Fibroblast of pulmonary artery (primary cell): ENCODE results near the gene NSUN2.

Experiments used
- DNase-seq: peaks from one replicate; pipeline ENCODE4 v3.0.0-alpha.2; 2010; ENCODE audit warnings: low read depth
- H3K4me3 ChIP-seq: replicated peaks from 2 replicates; pipeline ENCODE4 v1.5.1; 2011; ENCODE audit warnings: low read depth, mild to moderate bottlenecking, control low read depth, low read length, moderate library complexity
- CTCF ChIP-seq: IDR thresholded peaks from 2 replicates; pipeline ENCODE4 v1.5.1; 2011; ENCODE audit warnings: mild to moderate bottlenecking, control low read depth, low read length, inconsistent platforms; ENCODE audit errors: missing control alignments

Gene NSUN2

GRCh38 chr5:6644794-6645241 is 12.0 kb upstream of the NSUN2 start:
- no peak for TF ChIP-seq CTCF
- DNase-seq: peak; percentile 3
- no peak overlapping the region for H3K4me3 ChIP-seq

GRCh38 chr5:6642655-6643054 is 9.8 kb upstream of the NSUN2 start:
- TF ChIP-seq CTCF: no peak

GRCh38 chr5:6638236-6638635 is 5.4 kb upstream of the NSUN2 start:
- no peak for TF ChIP-seq CTCF
- no peak for DNase-seq
- no peak overlapping the region for H3K4me3 ChIP-seq

More at GRCh38 chr5:6642655-6643054, 9.8 kb upstream of the NSUN2 start:
- no peak overlapping the region for H3K4me3 ChIP-seq
- DNase-seq: no peak

GRCh38 chr5:6637590-6637989 is 4.7 kb upstream of the NSUN2 start:
- no peak for DNase-seq
- no peak overlapping the region for H3K4me3 ChIP-seq
- no peak for TF ChIP-seq CTCF

- no peak overlapping the region for H3K4me3 ChIP-seq
- TF ChIP-seq CTCF: no peak
- DNase-seq: no peak
Observed at GRCh38 chr5:6637022-6637421, 4.2 kb upstream of the NSUN2 start.

- no peak for DNase-seq
Observed at GRCh38 chr5:6636293-6636692, 3.4 kb upstream of the NSUN2 start.

More at GRCh38 chr5:6636293-6636692, 3.4 kb upstream of the NSUN2 start:
- H3K4me3 ChIP-seq: no peak overlapping the region
- no peak for TF ChIP-seq CTCF
